ENCODE results near the gene CKS2.
A peak's percentile ranks its signal among the peaks of the same experiment; 100 is the strongest.
"Not testable (repeated sequence)": the region's sequence is repeated elsewhere in the genome, so short reads cannot be mapped to it uniquely, and the experiment has no call there.

CKS2 gene

DNA sequence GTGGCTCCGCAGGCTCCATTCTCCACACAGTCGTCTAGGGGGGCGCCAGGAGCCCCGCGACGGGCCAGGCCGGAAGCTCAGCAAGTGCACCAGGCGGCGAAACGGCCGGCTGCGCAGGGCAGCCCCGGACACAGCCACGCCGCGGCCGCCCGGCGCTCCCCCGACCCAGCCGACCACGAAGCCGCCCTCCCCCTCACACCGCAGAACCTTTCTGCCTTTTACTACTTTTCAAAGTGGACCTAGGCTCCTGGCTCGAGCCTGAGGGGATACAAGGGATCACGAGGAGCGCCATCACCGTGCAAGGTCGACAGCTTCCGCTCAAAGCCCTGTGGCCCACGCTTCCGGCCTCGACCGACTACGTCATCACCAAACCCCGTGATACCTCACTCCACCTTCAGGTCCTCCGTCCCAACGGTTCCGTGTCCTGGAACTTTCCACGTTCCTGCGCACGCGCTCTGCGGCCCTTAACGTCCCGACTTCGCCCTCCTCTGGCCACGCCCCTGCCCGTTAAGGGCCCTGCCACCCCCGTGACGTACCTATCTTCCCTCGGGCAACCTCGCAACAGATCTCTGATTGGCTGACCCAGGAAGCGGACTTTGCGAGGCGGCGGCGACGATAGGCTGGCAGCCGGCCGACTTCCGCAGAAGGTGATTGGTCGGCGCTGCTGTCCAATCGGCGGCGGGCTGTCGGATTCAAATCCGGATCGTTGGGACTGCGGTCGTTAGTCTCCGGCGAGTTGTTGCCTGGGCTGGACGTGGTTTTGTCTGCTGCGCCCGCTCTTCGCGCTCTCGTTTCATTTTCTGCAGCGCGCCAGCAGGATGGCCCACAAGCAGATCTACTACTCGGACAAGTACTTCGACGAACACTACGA is at the start of gene CKS2:
TSS of gene CKS2 (plus strand) at position 721 of the 871 bp plus-strand sequence. CDS start at position 819, 98 bp downstream.
- DNase-seq, result peak; percentile 99 to 100

DNA sequence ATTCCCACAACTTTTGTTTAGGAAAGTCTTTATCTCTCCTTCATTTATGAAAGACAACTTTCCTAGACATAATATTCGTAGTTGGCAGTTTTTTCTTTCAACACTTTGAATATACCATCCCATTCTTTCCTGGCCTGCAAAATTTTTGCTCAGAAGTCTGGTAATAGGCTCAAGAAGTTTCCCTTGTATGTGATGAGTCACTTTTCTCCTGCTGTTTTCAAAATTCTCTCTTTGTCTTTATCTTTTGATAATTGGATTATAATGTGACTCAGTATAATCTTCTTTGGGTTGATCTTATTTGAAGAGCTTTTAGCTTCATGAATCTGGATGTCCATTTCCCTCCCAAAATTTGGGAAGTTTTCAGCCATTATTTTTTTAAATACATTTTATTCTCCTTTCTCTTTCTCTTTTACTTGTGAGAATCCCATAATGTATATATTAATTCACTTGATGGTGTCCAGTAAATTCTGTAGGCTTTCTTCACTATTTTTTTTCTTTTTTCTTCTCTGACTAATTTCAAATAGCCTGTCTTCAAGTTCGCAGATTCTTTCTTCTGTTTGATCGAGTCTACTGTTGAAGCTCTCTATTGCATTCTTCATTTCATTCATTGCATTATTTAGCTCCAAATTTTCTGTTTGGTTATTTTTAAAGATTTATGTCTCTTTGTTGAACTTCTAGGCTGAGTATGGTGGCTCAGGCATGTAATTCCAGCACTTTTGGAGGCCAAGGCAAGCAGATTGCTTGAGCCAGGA is 37.3 kb upstream of the CKS2 start:
- DNase-seq, result no peak

DNA sequence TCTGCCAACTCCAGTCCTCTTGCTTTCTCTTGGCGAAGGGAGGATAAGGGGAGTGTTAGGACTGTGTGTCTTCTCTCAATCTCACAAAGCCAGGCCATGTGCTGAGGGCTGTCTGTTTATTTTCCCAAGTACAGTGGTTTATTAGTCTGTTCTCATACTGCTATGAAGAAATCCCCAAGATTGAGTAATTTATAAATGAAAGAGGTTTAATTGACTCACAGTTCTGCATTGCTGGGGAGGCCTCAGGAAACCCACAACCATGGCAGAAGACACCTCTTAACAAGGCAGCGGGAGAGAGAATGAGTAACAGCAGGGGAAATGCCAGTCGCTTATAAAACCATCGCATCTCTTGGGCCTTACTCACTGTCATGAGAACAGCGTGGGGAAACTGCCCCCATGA is 36.2 kb upstream of the CKS2 start:
- DNase-seq, result peak in 1 of 2 donors; percentile 23

DNA sequence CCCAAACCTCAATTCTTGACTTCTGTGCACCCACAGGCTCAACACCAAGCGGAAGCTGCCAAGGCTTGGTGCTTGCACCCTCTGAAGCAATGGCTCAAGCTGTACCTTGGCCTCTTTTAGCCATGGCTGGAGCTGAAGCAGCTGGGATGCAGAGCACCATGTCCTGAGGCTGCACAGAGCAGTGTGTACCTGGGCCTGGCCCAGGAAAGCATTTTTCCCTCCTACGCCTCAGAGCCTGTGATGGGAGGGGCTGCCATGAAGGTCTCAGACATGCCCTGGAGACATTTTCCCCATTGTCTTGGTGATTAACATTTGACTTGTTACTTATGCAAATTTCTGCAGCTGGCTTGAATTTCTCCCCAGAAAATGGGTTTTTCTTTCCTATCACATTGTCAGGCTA is 35.0 kb upstream of the CKS2 start:
- not testable (repeated sequence) for DNase-seq

DNA sequence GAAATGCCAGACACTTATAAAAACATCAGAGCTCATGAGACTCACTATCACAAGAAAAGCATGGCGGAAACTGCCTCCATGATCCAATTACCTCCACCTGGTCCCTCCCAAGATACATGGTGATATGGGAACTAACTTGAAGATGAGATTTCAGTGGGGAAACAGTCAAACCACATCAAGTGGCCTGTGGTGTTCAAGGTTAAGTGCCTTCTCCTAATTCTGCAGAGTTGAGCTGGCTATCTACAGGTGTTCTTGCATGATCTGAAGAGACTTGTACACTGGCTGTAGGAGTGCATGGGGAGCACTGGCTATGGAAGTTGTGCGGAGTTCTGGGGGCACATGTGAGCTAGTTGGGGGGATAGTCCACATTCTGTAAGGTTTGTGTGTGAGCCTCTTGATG is 34.0 kb upstream of the CKS2 start:
- DNase-seq, result no peak

DNA sequence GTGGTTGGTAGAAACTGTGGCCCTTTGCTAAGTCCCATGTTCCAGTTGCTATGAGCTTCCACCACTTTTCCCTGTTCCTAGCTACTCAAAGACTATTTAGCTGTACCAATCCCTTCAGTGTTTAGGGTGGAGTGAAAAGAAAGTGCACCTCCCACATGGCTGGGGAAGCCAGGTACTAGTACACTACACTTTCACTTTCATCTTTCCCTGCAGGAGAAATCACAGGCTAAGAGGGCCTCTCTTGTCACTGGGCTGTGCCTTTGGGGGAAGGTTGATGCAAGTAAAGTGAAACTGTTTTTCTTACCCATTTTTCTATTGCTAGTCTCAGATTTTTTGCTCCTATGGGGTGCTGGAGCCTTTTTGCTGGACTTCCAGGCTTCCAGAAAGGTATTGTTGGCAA is 33.5 kb upstream of the CKS2 start:
- peak in 1 of 2 donors; percentile 8 for DNase-seq

DNA sequence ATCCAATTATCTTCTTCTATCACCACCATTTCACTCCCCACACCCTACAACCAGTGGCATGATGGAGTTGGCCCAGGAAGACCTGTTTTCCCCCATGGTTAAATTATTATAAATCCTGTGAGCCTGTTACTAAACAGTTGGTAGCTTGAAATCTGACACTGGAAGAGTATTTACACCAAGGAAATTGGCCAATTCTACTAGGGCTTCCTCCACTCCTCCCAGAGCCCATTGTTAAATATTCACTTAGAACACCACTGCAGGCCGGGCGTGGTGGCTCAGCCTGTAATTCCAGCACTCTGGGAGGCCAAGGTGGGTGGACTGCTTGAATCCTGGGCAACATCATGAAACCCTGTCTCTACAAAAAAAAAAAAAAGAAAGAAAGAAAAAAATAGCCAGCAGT is 32.4 kb upstream of the CKS2 start:
- DNase-seq, result no peak

DNA sequence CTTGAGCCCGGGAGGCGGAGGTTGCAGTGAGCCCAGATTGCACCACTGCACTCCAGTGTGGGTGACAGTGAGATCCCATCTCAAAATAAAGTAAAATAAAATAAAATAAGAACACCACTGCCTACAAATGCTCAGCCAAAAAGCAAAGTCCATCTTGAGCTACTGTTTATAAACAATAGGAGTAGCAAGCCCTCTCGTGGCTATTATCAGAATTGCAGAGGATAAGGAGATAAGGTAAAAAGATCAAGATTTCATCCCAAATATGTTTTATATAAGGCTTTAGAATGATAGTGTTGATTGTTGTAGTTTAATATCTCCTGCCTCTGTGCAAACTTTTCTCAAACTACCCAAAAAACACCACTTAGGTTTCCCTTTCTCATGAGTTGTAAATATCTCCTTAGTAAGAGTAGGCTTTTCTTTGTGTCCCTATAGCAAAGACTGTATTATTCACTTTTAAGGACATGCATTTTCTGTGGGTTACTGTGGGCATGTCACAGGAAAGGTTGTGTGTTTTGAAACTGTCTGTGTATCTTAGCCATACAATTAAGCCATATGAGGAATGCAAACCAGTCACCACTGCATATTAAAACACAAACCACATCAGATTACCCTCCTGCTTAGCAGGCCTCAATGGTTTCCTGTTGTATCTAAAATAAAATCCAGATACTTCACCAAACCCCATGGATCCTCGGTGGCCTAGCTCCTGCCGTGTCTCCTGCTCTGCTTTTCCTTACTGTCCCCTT is 31.8 kb upstream of the CKS2 start:
- DNase-seq, result no peak

DNA sequence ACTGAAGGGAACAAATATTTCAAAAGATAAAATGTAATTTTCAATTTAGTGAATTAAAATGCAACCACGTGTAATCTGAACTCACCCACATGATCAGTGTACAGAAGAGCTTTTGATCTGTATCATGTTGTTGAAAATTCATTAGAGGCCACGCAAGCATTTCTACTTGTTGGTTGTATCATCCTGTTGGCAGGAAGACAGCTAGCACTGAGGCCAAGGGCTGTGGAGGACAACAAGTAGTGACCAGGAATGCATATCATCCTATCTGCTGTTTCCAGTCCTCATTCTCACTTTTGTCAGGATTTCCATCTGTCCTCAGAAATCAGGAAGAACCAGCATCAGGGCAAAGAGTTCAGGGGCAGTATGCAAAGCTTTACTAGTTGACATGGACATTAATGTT is 29.9 kb upstream of the CKS2 start:
- DNase-seq, result no peak

DNA sequence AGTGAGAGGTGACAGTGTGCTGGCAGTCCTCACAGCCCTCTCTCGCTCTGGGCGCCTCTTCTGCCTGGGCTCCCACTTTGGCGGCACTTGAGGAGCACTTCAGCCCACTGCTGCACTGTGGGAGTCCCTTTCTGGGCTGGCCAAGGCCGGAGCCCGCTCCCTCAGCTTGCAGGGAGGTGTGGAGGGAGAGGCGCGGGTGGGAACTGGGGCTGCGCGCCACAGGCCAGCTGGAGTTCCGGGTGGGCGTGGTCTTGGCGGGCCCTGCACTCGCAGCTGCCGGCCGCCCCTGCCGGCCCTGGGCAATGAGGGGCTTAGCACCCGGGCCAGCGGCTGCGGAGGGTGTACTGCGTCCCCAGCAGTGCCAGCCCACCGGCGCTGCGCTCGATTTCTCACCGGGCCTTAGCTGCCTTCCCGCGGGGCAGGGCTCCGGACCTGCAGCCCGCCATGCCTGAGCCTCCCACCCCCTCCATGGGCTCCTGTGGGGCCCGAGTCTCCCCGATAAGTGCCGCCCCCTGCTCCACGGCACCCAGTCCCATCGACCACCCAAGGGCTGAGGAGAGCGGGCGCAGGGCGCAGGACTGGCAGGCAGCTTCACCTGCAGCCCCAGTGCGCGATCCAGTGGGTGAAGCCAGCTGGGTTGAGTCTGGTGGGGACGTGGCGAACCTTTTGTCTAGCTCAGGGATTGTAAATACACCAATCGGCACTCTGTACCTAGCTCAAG is 28.6 kb upstream of the CKS2 start:
- DNase-seq, result not testable (repeated sequence)

DNA sequence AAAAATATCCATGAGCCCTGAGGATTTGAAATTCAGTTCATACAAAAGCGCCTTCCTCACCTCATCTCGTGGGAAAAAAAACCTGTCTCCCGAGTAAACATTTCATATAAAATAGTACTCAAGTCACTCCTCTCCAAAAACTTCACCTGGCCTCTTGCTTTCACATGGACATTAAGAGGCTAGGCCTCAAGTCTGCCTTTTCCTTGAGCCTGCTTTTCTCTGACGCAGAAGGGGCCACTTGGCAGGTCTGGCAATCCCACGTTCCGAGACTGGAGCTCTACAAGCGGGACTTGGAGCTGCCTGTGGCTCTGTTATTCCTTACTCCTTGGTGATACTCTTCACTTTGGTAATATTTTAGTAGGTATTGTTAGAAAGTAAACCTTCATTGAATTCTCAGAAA is 26.9 kb upstream of the CKS2 start:
- DNase-seq, result no peak

DNA sequence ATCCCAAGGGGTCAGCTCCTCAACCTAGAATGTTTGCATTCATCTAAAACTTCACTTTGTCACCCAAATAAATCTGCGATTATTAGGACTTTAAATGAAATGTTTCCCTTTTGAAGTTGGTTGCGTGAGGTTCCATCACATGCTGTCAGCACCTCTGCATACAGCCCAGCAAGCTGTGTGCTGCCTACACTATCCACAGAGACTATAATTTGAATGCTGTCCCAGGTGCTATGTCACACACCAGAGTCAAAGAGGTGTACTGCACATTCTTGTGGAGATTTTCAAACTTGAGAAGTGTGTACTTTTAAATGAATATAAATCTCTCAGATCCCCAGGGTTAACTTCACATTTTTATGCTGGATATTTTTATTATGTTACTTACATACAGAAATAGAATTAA is 19.3 kb upstream of the CKS2 start:
- no peak for DNase-seq

DNA sequence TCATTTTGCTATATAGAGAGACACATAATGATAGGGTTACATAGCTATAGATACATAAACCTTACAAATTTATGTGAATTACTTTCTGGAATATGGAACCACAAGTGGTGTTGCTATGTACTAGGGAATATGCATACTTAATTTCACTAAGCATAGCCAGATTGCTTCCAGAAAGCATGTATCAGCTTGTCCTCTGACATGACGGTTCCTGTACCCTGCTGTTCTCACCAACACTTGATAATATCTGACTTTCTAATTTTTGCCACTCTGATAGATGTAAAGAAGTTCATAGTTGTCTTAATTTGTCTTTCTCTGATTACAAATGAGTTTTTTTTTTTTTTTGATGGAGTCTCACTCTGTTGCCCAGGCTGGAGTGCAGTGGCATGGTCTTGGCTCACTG is 18.0 kb upstream of the CKS2 start:
- no peak for DNase-seq

DNA sequence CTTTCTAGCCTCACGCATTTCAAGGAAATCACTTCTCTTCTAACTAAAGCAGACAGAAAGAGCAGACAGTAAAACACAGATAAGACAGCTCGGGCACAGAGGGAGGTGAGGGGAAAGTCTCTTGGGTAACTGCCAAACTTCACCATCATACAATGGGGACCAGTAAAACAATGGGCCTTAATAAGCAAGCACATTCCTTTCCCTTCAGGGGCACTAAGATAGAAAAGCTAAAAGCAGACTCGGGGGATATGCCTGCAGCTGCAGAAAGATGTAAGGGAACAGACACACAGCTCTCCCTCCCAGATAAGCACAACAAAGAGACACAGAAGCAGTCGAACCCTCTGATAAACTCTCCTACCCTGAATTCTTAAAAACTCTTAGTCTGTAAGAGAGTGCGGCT is 15.6 kb upstream of the CKS2 start:
- no peak for DNase-seq

DNA sequence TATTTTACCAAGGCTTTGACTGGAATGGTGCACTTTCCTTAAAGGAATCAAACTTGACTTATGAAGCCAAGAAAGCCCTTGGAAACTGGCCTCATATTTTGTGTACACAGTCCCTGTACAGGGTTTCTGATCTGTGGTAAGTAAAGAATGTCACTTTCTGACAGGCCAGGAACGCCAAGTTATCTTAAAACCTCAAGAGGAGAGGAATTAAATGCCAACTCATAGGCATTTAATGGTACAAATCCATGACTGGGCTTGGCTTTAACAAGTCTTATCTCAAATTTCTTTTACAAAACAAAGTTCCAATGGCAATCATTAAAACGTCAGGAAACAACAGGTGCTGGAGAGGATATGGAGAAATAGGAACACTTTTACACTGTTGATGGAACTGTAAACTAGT is 9.0 kb upstream of the CKS2 start:
- DNase-seq, result not testable (repeated sequence)

DNA sequence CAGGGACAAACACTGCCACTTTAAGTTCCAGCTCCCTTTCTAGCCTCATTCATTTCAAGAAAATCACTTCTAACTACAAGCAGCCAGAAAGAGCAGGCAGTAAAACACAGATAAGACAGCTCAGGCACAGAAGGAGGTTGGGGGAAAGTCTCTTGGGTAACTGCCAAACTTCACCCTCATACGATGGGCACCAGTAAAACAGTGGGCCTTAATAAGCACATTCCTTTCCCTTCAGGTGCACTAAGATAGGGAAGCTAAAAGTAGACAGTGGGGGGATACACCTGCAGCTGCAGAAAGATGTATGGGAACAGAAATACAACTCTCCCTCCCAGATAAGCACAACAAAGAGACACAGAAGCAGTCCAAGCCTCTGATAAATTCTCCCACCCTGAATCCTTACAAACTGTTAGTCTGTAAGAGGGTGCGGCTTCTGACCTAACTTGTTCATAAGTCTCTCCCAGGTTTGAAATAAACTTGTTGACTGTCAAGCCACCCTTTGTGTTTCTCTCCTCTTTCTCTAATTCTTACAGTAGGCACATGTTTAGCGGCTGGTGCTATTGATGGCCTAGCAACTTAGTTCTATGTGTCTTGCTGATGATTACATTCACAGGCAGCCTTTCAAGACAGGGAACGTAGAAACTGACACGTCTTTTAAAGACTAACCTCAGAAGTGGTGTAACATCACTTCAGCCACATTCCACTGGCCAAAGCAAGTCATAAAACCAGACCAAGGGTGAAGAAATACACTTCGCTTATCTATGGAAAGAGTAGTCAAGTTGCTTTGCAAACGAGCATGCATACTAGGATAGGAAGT is 6.8 kb upstream of the CKS2 start:
- no peak for DNase-seq

DNA sequence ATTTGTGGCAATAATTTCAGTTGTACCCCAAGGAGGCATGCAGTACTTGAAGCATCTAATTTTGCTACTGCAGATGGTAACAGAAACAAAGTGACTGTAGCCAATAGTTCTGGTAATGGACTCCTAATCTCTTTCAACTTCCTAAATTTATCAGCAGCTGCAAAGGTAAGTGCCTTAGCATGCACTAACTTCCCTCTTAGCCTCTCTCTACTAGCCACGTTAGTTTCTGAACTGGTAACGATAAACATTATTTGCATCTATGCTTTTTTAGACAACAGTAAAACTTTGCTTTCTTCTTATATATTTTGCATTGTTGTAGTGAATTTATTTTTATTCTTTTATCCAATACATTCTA is 6.2 kb upstream of the CKS2 start:
- DNase-seq, result no peak

DNA sequence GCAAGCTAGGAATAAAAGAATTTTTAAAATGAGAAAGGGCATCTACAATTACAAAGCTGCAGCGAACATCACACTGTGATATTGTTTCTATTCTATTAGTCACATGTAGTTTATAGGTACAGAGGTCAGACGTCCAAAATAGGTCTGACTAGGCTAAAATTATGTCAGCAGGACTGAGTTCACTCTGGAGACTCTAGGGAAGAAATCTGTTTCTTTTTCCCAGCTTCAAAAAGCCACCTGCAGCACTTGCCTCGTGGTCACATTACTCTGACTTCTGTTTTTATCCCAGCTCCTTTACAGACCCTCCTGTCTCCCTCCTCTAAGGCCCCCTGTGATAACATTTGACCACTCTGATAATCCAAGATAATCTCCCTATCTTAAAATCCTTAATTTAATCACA is 5.1 kb upstream of the CKS2 start:
- no peak for DNase-seq

DNA sequence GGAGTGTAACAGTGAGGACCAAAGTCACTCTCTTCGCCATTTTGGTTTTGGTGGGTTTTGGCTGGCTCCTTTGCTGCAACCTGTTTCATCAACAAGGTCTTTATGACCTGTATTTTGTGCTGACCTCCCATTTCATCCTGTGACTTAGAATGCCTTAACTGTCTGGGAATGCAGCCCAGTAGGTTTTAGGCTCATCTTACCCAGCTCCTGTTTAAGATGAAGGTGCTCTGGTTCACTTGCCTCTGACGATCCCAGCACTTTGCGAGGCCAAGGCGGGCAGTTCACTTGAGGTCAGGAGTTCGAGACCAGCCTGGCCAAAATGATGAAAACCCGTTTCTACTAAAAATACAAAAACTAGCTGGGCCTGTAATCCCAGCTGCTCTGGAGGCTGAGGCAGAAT is 1.8 kb upstream of the CKS2 start:
- DNase-seq, result no peak

DNA sequence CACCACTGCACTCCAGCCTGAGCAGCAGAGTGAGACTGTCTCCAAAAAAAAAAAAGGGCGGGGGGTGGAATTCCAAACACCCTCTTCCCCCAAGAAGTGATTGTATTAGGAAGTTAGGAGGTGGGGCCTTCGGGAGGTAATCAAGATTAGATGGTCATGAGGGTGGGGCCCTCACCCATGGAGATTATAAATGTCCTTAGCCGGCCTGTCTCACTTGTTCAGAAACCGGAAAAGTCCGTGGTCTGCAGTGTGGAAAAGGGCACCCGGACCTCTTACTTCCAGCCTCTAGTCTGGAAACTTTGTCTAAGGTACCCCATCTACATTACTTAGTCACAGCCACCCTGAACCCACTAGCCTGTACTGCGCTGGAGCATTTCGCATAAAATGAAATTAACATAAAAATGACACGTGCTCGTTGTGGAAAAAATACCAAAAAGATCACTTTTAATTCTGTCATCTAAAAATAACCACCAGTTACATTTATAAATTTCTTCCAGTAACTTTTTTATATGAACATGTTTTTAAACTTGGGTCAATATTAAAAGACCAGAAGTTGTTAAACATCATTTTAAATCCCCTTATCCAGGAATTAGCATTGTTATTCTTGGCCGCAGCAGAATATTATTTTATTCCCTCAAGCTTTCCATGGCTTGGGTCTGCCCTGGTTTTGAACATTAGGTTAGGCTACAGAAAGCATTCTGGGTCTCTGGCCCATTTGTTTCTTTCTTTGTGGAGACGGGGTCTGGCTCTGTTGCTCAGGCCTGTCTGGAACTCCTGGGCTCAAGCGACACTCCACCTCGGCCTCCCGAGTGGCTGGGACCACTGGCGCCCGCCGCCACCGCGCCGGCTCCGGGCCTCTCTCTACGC is 1.2 kb upstream of the CKS2 start:
- DNase-seq, result peak in 1 of 2 donors; percentile 23
